A549 (cell line): ENCODE measurements around the gene ATG10. TPM values are rescaled to one million over a fixed set of nuclear protein-coding genes. Genes with fewer than 3 reads are reported as not detected.

Experiments
- ATAC-seq, 2 experiments: fragments of 200-7000 bp in 1 of 2; fragments of >200 bp in 1 of 2; cut with Nextera tagmentation in 1 of 2; cut with Tn5 transposase in 1 of 2; 3 replicates each; pipeline versions ENCODE4 v1.8.0 to v1.9.1; 2018 to 2020; ENCODE audit warnings: mild to moderate bottlenecking in 1 of 2, moderate library complexity in 1 of 2
- CTCF ChIA-PET: fragments of 300-600 bp; sonication (Branson Sonifier 250); formaldehyde crosslinking; extraction: SDS; loops from one replicate; lab custom pipeline; 2021; ENCODE audit warnings: antibody characterized with exemption, inconsistent platforms; lab: Yijun Ruan, JAX
- POLR2A ChIA-PET: fragments of 350-600 bp; formaldehyde crosslinking; extraction: SDS; loops from one replicate; lab custom pipeline; 2021; ENCODE audit warnings: antibody characterized with exemption, inconsistent platforms; lab: Yijun Ruan, JAX
- DNase-seq, 2 experiments: peaks; one replicate each; pipeline versions ENCODE4 v3.0.0 to v3.0.0-alpha.2; 2011 to 2016; ENCODE audit warnings: low read depth in 1 of 2, low spot score in 1 of 2
- FAIRE-seq: peaks from 2 replicates; lab custom pipeline; 2011; peaks lifted over from hg19 to GRCh38; lab: Jason Lieb, UNC
- H3K27ac ChIP-seq, 2 experiments: fragments of >200 bp; sonication (Bioruptor Twin); formaldehyde crosslinking; 3 replicates each; pipeline ENCODE4 v1.5.1; 2016 to 2017
- H3K4me1 ChIP-seq: fragments of >200 bp; sonication (Bioruptor Twin); formaldehyde crosslinking; 3 replicates; pipeline ENCODE4 v1.6.1; 2016
- H3K4me2 ChIP-seq: fragments of >200 bp; sonication (Bioruptor Twin); formaldehyde crosslinking; 3 replicates; pipeline ENCODE4 v1.6.1; 2016
- H3K4me3 ChIP-seq: fragments of >200 bp; sonication (Bioruptor Twin); formaldehyde crosslinking; 3 replicates; pipeline ENCODE4 v1.5.1; 2016
- H3K9me3 ChIP-seq: fragments of >200 bp; sonication (Bioruptor Twin); formaldehyde crosslinking; 3 replicates; pipeline ENCODE4 v1.6.1; 2016
- CHD2 ChIP-seq: fragments of 150-350 bp; IDR thresholded peaks from 2 replicates; pipeline ENCODE4 v1.6.1; 2014; ENCODE audit warnings: low read length; ENCODE audit not compliant: partially characterized antibody
- CHD4 ChIP-seq: fragments of 200-600 bp; sonication (generic); IDR thresholded peaks from 2 replicates; pipeline ENCODE4 v1.6.1; 2016; ENCODE audit warnings: antibody characterized with exemption, mild to moderate bottlenecking, borderline replicate concordance
- EHF ChIP-seq: fragments of 250-450 bp; sonication (Bioruptor Pico); IDR thresholded peaks from 2 replicates; pipeline ENCODE4 v1.5.0; 2020; ENCODE audit warnings: mild to moderate bottlenecking
- EHMT2 ChIP-seq: fragments of 200-600 bp; sonication (generic); IDR thresholded peaks from 2 replicates; pipeline ENCODE4 v1.6.1; 2016; ENCODE audit warnings: antibody characterized with exemption, low read depth, mild to moderate bottlenecking, moderate library complexity
- EP300 ChIP-seq, 2 experiments: fragments of >200 bp; sonication (Bioruptor Twin); formaldehyde crosslinking; IDR thresholded peaks; 2 replicates in 1 of 2; 3 replicates in 1 of 2; pipeline ENCODE4 v1.6.1; 2016 to 2017
- ESRRA ChIP-seq: fragments of 150-350 bp; IDR thresholded peaks from 2 replicates; pipeline ENCODE4 v1.6.1; 2014; ENCODE audit warnings: mild to moderate bottlenecking, low read length, borderline replicate concordance
- GATA3 ChIP-seq: IDR thresholded peaks from 2 replicates; pipeline ENCODE4 v1.6.1; 2012; ENCODE audit warnings: borderline replicate concordance
- HDAC2 ChIP-seq: fragments of 200-600 bp; sonication (generic); IDR thresholded peaks from 2 replicates; pipeline ENCODE4 v1.6.1; 2016
- HOXA7 ChIP-seq: fragments of 250-450 bp; sonication (Bioruptor Pico); IDR thresholded peaks from 2 replicates; pipeline ENCODE4 v1.5.0; 2020; ENCODE audit warnings: mild to moderate bottlenecking, moderate library complexity
- HOXB13 ChIP-seq: fragments of 250-450 bp; sonication (Bioruptor Pico); IDR thresholded peaks from 2 replicates; pipeline ENCODE4 v1.5.0; 2020; ENCODE audit warnings: low read depth, mild to moderate bottlenecking, moderate library complexity
- JUN ChIP-seq, 2 experiments: fragments of >200 bp; sonication (Bioruptor Twin); formaldehyde crosslinking; IDR thresholded peaks; 2 replicates in 1 of 2; 3 replicates in 1 of 2; pipeline ENCODE4 v1.6.1; 2016 to 2017
- KDM1A ChIP-seq: fragments of 200-600 bp; sonication (generic); IDR thresholded peaks from 2 replicates; pipeline ENCODE4 v1.6.1; 2016; ENCODE audit warnings: low read depth, mild to moderate bottlenecking
- MAFK ChIP-seq: fragments of 450-650 bp; IDR thresholded peaks from 2 replicates; pipeline ENCODE4 v1.6.1; 2014; ENCODE audit not compliant: partially characterized antibody
- MAZ ChIP-seq: fragments of 150-350 bp; IDR thresholded peaks from 2 replicates; pipeline ENCODE4 v1.6.1; 2014; ENCODE audit warnings: antibody characterized with exemption, low read depth, low read length, borderline replicate concordance
- MYC ChIP-seq: IDR thresholded peaks from 2 replicates; pipeline ENCODE4 v1.6.1; 2012; ENCODE audit warnings: mild to moderate bottlenecking, inconsistent platforms, low read length, improper control_type of control experiment, borderline replicate concordance
- NFE2L2 ChIP-seq: fragments of 150-350 bp; conservative IDR thresholded peaks from 2 replicates; pipeline ENCODE4 v1.6.1; 2014; ENCODE audit warnings: low read length
- NPAS2 ChIP-seq: fragments of 250-450 bp; sonication (Bioruptor Pico); IDR thresholded peaks from 2 replicates; pipeline ENCODE4 v1.8.0; 2022; ENCODE audit warnings: mild to moderate bottlenecking, moderate library complexity, borderline replicate concordance
- PHF8 ChIP-seq: fragments of 200-600 bp; sonication (generic); IDR thresholded peaks from 2 replicates; pipeline ENCODE4 v1.6.1; 2016; ENCODE audit warnings: low read depth, mild to moderate bottlenecking, antibody characterized with exemption, moderate library complexity, borderline replicate concordance
- POLR2AphosphoS2 ChIP-seq: conservative IDR thresholded peaks from 2 replicates; pipeline ENCODE4 v1.6.1; 2012; ENCODE audit warnings: low read length, improper control_type of control experiment, inconsistent platforms
- RAD21 ChIP-seq, 2 experiments: fragments of >200 bp in 1 of 2; sonication (Bioruptor Twin) in 1 of 2; formaldehyde crosslinking in 1 of 2; IDR thresholded peaks in 1 of 2; conservative IDR thresholded peaks in 1 of 2; 2 replicates in 1 of 2; 3 replicates in 1 of 2; pipeline ENCODE4 v1.6.1; 2012 to 2018; ENCODE audit warnings: inconsistent platforms in 1 of 2
- RARB ChIP-seq: fragments of 250-450 bp; sonication (Bioruptor Pico); IDR thresholded peaks from 2 replicates; pipeline ENCODE4 v1.8.0; 2021; ENCODE audit warnings: mild to moderate bottlenecking, moderate library complexity
- RCOR1 ChIP-seq: fragments of 150-350 bp; IDR thresholded peaks from 2 replicates; pipeline ENCODE4 v1.6.1; 2014; ENCODE audit warnings: antibody characterized with exemption, low read length, low read depth
- RFX5 ChIP-seq: fragments of 450-650 bp; IDR thresholded peaks from 2 replicates; pipeline ENCODE4 v1.7.1; 2014; ENCODE audit warnings: antibody characterized with exemption, mild to moderate bottlenecking, moderate library complexity
- RNF2 ChIP-seq: fragments of 200-600 bp; sonication (generic); IDR thresholded peaks from 2 replicates; pipeline ENCODE4 v1.6.1; 2016; ENCODE audit warnings: low read depth, mild to moderate bottlenecking, antibody characterized with exemption, moderate library complexity, borderline replicate concordance
- ZC3H11A ChIP-seq: fragments of 450-650 bp; IDR thresholded peaks from 2 replicates; pipeline ENCODE4 v1.6.1; 2014; ENCODE audit warnings: antibody characterized with exemption, mild to moderate bottlenecking
- WGBS: methylation state at CpG from one replicate; pipeline ENCODE4 v1.1.6; 2017; ENCODE audit errors: missing lambda C conversion rate; 5-methylcytosine and 5-hydroxymethylcytosine counted together
- polyA plus RNA-seq, 4 experiments: library from polyadenylated mRNA; depleted of rRNA in 3 of 4; stranded (reverse); fragments of >200 nt; fragmentation: RNase III in 1 of 4; extraction: RNeasy Plus Mini Kit Qiagen cat#74134 plus additional on column Dnase treatment in 1 of 4; gene quantifications; 2 replicates in 3 of 4; 3 replicates in 1 of 4; pipeline ENCODE4 v1.2.3, GENCODE V29; 2011 to 2017
- TF ChIP-seq, protein P1 (sequence below): IDR thresholded peaks from 2 replicates; pipeline ENCODE4 v1.6.1; 2012
- TF ChIP-seq, protein P2 (sequence below): fragments of 250-450 bp; sonication (Bioruptor Pico); IDR thresholded peaks from 2 replicates; pipeline ENCODE4 v1.5.0; 2021; ENCODE audit warnings: mild to moderate bottlenecking, moderate library complexity, borderline replicate concordance
- TF ChIP-seq, protein P3 (sequence below): IDR thresholded peaks from 2 replicates; pipeline ENCODE4 v1.6.1; 2012; ENCODE audit warnings: low read depth, borderline replicate concordance
- TF ChIP-seq, protein P4 (sequence below): fragments of 200-600 bp; sonication (generic); IDR thresholded peaks from 2 replicates; pipeline ENCODE4 v1.6.1; 2016; ENCODE audit warnings: antibody characterized with exemption, mild to moderate bottlenecking, moderate library complexity
- TF ChIP-seq, protein P5 (sequence below): fragments of >200 bp; sonication (Bioruptor Twin); formaldehyde crosslinking; IDR thresholded peaks from 3 replicates; pipeline ENCODE4 v1.5.1; 2016

Gene ATG10
- polyA plus RNA-seq, 2 of the 4 experiments (the other 2 are of a cell fraction): 12.7 to 17.9 TPM

DNA sequence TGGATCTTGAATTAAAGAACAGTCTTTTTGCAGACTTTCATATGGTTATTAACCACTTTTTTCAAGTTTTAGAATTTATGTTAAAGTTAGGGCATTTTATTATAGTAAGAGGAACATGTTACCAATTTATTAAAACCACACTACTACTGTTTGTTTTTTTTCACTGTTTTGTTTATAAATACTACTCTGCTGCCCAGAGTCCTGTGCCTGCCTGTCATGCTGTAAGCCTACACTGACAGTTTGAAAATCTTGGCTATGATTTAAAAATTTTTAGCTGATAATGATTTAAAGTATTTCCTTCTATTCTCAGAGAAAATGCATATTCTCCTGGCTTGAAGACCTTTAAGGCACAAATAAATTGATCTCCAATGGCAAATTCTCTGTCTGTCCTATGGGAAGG lies 177.6 kb downstream of the ATG10 start:
- H3K27ac ChIP-seq: peak overlapping the region; percentile 15 to 69; a peak in 1 of 6 replicates
- POLR2A ChIA-PET: interaction anchor here (1.0 kb wide), 1 partner anchor 177 kb away, joined by 3 read pairs; the partner anchor contains the start of gene ATG10
- H3K4me2 ChIP-seq: no peak overlapping the region
- no peak for TF ChIP-seq EHMT2
- no peak for TF ChIP-seq RARB
- TF ChIP-seq POLR2AphosphoS2: no peak
- TF ChIP-seq HOXA7: no peak
- TF ChIP-seq RAD21 (conservative IDR thresholded peaks at IDR 0.05 in 1 of 2, IDR thresholded peaks at IDR 0.05 in 1 of 2): no peak
- TF ChIP-seq RCOR1: no peak
- TF ChIP-seq, protein P1, sequence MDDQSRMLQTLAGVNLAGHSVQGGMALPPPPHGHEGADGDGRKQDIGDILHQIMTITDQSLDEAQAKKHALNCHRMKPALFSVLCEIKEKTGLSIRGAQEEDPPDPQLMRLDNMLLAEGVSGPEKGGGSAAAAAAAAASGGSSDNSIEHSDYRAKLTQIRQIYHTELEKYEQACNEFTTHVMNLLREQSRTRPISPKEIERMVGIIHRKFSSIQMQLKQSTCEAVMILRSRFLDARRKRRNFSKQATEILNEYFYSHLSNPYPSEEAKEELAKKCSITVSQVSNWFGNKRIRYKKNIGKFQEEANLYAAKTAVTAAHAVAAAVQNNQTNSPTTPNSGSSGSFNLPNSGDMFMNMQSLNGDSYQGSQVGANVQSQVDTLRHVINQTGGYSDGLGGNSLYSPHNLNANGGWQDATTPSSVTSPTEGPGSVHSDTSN: no peak
- TF ChIP-seq, protein P2, sequence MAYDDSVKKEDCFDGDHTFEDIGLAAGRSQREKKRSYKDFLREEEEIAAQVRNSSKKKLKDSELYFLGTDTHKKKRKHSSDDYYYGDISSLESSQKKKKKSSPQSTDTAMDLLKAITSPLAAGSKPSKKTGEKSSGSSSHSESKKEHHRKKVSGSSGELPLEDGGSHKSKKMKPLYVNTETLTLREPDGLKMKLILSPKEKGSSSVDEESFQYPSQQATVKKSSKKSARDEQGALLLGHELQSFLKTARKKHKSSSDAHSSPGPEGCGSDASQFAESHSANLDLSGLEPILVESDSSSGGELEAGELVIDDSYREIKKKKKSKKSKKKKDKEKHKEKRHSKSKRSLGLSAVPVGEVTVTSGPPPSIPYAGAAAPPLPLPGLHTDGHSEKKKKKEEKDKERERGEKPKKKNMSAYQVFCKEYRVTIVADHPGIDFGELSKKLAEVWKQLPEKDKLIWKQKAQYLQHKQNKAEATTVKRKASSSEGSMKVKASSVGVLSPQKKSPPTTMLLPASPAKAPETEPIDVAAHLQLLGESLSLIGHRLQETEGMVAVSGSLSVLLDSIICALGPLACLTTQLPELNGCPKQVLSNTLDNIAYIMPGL (CRISPR knock-in tag): no peak
- no peak for TF ChIP-seq RFX5
- TF ChIP-seq, protein P3, sequence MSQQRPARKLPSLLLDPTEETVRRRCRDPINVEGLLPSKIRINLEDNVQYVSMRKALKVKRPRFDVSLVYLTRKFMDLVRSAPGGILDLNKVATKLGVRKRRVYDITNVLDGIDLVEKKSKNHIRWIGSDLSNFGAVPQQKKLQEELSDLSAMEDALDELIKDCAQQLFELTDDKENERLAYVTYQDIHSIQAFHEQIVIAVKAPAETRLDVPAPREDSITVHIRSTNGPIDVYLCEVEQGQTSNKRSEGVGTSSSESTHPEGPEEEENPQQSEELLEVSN: no peak
- TF ChIP-seq CHD2: no peak
- no peak for TF ChIP-seq CHD4
- no peak for TF ChIP-seq NPAS2 (CRISPR knock-in tag)
- no peak for TF ChIP-seq ZC3H11A
- TF ChIP-seq PHF8: no peak
- no peak for TF ChIP-seq MAFK
- TF ChIP-seq EHF (CRISPR knock-in tag): no peak
- no peak for TF ChIP-seq NFE2L2
- no peak for TF ChIP-seq HDAC2
- TF ChIP-seq, protein P4, sequence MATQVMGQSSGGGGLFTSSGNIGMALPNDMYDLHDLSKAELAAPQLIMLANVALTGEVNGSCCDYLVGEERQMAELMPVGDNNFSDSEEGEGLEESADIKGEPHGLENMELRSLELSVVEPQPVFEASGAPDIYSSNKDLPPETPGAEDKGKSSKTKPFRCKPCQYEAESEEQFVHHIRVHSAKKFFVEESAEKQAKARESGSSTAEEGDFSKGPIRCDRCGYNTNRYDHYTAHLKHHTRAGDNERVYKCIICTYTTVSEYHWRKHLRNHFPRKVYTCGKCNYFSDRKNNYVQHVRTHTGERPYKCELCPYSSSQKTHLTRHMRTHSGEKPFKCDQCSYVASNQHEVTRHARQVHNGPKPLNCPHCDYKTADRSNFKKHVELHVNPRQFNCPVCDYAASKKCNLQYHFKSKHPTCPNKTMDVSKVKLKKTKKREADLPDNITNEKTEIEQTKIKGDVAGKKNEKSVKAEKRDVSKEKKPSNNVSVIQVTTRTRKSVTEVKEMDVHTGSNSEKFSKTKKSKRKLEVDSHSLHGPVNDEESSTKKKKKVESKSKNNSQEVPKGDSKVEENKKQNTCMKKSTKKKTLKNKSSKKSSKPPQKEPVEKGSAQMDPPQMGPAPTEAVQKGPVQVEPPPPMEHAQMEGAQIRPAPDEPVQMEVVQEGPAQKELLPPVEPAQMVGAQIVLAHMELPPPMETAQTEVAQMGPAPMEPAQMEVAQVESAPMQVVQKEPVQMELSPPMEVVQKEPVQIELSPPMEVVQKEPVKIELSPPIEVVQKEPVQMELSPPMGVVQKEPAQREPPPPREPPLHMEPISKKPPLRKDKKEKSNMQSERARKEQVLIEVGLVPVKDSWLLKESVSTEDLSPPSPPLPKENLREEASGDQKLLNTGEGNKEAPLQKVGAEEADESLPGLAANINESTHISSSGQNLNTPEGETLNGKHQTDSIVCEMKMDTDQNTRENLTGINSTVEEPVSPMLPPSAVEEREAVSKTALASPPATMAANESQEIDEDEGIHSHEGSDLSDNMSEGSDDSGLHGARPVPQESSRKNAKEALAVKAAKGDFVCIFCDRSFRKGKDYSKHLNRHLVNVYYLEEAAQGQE: no peak
- FAIRE-seq: no peak
- ATAC-seq: no peak
- H3K4me3 ChIP-seq: no peak overlapping the region
- no peaks in the 10 kb centered on the region for H3K9me3 ChIP-seq
- H3K4me1 ChIP-seq: peaks cover 48% of the 10 kb centered on the region; the same call in 2 of the 3 replicates
- CTCF ChIA-PET: interaction anchor here (0.6 to 2.5 kb wide), 4 partner anchors 16 to 76 kb away, joined by 3 to 10 read pairs (median 6); no protein-coding TSS in a partner anchor
- no peak for DNase-seq

DNA sequence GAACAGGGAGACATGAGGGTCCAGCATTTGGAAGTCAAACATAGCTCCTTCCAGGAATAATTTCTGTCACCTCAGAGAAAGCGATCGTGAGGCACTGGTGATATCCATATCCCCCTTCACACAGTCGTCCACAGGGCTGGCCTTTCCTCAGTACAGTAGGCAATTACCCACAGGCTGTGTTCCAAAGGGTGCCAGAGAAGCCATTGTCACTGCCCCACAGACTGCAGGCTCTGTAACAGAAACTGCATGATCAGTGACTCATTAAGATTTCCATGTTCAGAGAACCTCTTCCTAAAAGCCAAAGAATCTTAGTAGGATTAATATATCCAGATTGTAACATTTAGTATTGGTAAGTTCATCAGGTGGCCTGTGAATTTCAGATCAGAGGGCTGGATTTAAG lies 178.7 kb downstream of the ATG10 start:
- Histone ChIP-seq H3K27ac (peak overlapping the region; percentile 3 to 41; a peak in 1 of 6 replicates), H3K4me2 (no peak overlapping the region; the same call in 2 of the 3 replicates), H3K4me3 (no peak overlapping the region), H3K9me3 (no peaks in the 10 kb centered on the region), H3K4me1 (peaks cover 48% of the 10 kb centered on the region; the same call in 2 of the 3 replicates)
- CTCF ChIA-PET: interaction anchor here (2.5 kb wide), 1 partner anchor 43 kb away, joined by 10 read pairs; no protein-coding TSS in a partner anchor
- 78% methylated on average over 3 of the region's 3 CpGs for WGBS
- POLR2A ChIA-PET: no interaction called here
- no peak for ATAC-seq
- FAIRE-seq: no peak
- DNase-seq: no peak
- no peak for TF ChIP-seq KDM1A
- TF ChIP-seq GATA3: no peak
- no peak for TF ChIP-seq ESRRA
- no peak for TF ChIP-seq MAZ
- TF ChIP-seq MAFK: no peak
- TF ChIP-seq, protein P5, sequence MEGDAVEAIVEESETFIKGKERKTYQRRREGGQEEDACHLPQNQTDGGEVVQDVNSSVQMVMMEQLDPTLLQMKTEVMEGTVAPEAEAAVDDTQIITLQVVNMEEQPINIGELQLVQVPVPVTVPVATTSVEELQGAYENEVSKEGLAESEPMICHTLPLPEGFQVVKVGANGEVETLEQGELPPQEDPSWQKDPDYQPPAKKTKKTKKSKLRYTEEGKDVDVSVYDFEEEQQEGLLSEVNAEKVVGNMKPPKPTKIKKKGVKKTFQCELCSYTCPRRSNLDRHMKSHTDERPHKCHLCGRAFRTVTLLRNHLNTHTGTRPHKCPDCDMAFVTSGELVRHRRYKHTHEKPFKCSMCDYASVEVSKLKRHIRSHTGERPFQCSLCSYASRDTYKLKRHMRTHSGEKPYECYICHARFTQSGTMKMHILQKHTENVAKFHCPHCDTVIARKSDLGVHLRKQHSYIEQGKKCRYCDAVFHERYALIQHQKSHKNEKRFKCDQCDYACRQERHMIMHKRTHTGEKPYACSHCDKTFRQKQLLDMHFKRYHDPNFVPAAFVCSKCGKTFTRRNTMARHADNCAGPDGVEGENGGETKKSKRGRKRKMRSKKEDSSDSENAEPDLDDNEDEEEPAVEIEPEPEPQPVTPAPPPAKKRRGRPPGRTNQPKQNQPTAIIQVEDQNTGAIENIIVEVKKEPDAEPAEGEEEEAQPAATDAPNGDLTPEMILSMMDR: no peak
- no peak for TF ChIP-seq RCOR1
- TF ChIP-seq HOXB13 (CRISPR knock-in tag): no peak
- no peak for TF ChIP-seq HOXA7
- TF ChIP-seq MYC: no peak
- TF ChIP-seq JUN (IDR thresholded peaks at IDR 0.05): no peak
- no peak for TF ChIP-seq RNF2
- no peak for TF ChIP-seq EHF (CRISPR knock-in tag)
- no peak for TF ChIP-seq EP300 (IDR thresholded peaks at IDR 0.05)
